HG03175 (cell line): ENCODE results near the gene RAB4A.

Experiments
- ATAC-seq: cut with Tn5 transposase; IDR thresholded peaks from one replicate; pipeline ENCODE4 v1.9.1; 2021; ENCODE audit warnings: mild to moderate bottlenecking, moderate library complexity; ENCODE audit not compliant: unreplicated experiment

RAB4A gene

GRCh38 chr1:229328598-229329362 lies 57.9 kb downstream of the RAB4A start:
- no peak for ATAC-seq

DNA sequence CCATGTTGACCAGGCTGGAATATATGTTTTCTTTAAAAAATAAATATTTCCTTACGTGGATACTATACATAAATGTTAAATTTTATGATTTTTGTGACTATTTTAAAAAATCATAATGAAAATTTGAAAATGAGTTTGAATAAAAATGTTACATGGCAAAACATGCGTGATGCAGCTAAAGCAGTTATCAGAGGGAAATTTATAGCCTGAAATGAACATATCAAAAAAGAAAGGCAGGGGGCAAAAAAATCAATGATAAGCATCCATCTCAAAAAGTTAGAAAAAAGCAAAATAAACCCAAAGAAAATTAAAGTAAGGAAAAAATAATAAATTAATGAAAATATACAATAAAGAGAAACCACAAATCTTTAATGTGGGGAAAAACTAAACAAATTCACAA lies 63.4 kb downstream of the RAB4A start:
- no peak for ATAC-seq

GRCh38 chr1:229334716-229335115 lies 63.8 kb downstream of the RAB4A start:
- no peak for ATAC-seq

DNA sequence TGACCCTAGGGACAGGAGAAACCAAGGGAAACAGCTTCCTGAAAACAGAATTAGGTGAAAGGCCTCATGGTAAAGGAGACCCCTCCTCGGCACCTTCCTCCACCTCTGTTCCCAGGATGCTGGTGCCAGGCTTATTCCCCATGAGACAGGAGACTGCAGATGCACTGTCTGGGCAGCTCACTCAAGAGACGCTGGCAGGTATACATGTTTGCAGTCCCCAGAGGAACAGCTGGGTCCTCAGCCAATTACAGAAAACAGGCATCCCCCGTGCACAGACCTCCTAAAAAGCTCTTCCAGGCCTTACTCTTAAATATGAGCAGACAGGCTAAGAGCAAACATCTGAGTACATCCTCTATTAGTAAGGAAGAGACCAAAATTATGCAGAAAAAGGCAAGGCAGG lies 65.4 kb downstream of the RAB4A start:
- no peak for ATAC-seq

- ATAC-seq: no peak
These were observed 68.2 kb downstream of the RAB4A start for GRCh38 chr1:229339086-229339485.

- no peak for ATAC-seq
These were observed 68.6 kb downstream of the RAB4A start for GRCh38 chr1:229339520-229339919.

DNA sequence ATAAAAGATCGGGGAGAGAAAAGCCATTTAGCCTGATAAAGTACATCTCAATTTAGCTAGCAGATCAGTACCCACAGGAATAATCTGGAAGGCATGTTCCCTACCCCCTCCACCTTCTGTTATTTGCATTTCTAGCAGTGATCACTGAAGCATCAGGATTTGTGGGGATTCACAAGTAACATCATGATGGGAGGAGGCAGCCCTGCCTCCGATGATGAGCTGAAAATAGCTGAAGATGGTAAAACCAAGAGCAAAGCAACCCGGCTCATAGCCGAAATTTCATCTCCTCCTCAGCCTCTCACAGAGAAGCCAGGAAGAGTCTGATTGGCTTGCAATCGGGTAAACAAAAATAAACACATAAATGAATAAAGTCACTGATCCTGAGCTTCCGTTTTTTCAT lies 69.6 kb downstream of the RAB4A start:
- ATAC-seq: no peak

GRCh38 chr1:229341774-229342655 lies 71.1 kb downstream of the RAB4A start:
- peak; percentile 72 for ATAC-seq

GRCh38 chr1:229342656-229343569 lies 72.0 kb downstream of the RAB4A start, which contains the start of gene CCSAP:
Gene CCSAP, minus strand, starts transcription at chr1:229343047. Its CDS starts 582 bp downstream, at chr1:229342465.
- ATAC-seq: peak; percentile 34

DNA sequence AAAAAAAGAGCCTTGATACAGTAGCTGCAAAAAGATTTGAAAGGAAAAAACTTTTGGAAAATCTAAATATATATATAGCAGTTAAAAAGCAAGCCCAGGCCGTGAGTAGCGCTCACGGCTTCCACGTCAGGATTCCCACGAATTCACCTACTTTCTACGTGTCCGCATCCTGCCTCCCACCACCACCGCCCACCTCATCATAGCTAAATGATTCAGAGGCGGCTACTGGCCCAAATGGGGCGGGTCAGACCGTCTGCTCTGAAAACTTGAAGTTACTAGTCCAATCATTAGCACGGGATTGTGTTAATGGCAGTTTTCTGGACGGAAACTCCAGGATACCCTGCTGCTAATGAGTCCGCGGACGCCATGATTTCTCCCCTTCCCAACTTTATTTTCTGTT lies 73.2 kb downstream of the RAB4A start:
- ATAC-seq: no peak

DNA sequence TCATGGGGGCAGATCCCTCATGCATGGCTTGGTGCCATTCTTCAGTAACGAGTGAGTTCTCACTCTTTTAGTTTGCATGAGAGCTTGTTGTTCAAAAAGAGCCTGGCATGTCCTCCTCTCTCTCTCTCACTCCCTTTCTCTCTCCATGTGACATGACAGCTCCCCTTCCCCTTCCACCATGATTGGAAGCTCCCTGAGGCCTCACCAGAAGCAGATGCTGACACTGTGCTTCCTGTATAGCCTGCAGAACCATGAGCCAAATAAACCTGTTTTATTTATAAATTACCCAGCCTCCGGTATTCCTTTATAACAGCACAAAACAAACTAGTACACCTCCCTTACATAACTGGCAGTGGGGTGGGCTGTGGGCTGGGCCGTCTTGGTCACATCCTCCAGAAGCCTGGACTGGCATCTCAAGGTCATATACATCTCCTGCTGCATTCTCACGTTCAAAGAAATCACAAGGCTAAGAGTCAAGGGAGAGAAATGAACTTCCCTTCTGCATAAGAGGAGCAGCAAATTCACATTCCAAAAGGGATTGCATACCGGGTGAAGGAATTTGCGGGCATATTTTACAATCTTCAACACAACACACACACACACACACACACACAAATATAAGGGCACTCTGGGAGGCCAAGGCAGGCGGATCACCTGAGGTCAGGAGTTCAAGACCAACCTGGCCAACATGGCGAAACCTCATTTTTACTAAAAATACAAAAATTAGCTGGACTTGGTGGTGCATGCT lies 74.2 kb downstream of the RAB4A start:
- ATAC-seq: no peak

DNA sequence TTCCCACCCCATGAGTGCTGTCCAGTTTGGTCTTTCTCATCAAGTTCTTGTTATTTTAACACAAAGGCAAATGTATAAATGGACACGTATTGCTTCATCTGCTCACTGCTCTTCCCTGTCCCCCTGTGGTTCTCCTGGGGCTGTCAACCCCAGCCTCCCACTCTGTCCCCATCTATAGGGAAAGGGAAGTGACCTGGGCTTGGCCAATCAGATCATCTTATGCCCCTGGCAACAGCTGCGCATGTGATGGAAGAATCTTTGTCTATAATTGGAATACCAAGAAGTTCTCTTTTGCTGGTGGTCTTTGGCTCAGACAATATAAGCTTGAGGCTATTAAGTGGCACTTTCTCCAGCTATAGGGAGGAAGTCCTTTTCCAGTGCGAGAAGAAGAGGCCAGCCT lies 76.6 kb downstream of the RAB4A start:
- ATAC-seq: no peak

DNA sequence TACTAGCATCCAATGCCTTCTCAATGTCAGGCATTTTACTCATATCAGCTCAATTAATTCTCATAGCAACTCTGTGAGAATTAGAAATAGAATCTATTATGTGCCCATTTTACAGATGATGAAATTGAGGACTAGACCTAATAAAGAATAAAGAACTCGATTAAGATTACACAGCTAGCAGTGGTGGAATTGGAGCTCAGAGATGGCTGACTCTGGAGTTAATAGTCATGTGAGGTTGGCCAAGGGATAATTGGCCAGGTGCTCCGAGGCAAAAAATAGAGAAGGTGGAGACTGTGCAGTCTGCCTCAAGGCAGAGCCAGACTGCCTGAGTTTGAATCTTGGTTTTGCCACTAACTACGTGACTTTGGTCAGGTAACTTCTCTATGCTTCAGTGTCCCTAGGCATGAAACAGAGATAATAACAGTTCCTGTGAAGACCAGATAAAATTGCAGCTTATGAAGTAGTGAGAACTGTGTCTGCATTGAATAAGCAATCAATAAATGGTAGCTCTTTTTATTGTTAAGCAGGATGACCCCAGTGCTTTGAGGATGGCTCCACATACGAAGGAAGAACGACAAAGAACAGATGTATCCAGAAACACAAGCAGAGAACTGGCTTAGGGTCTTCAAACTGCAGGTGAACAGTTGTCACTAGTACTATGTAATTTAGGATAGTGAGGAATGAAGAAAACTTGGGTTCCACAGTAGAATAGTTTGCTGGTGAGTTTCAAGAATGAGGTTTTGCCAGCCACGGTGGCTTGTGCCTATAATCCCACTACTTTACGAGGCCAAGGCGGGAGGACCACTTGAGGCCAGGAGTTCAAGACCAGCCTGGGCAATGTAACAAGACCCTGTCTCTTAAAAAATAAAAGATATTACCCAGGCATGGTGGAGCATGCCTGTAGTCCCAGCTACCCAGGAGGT lies 78.8 kb downstream of the RAB4A start:
- ATAC-seq: no peak

GRCh38 chr1:229352975-229353374 lies 82.1 kb downstream of the RAB4A start:
- no peak for ATAC-seq

GRCh38 chr1:229354226-229354625 lies 83.3 kb downstream of the RAB4A start:
- ATAC-seq: no peak
